ENCODE results near the gene TOPBP1. TPM values are rescaled to one million over a fixed set of nuclear protein-coding genes. Genes with fewer than 3 reads are reported as not detected.

TOPBP1 gene
- total RNA-seq, 1 donor from 2014 or later: 10.0 TPM

Other genes starting within 250 kb of the TOPBP1 start
- gene CDV3, start 88.3 kb downstream of the TOPBP1 start, total RNA-seq: 159 TPM
- 3.3 TPM for gene TF, start 84.5 kb upstream of the TOPBP1 start, total RNA-seq
- 29.1 TPM for gene SRPRB, start 143.9 kb upstream of the TOPBP1 start, total RNA-seq
- gene RAB6B, start 233.9 kb upstream of the TOPBP1 start, total RNA-seq: 51.6 TPM

Data from left ventricle myocardium superior (tissue), 1 donor.